Stimulated activated CD4-positive, alpha-beta T cell treated with anti-CD3 and anti-CD28 coated beads, Interleukin-12 subunit alpha, Interleukin-12 subunit beta, amount 100 ng/mL, for 24 hours (primary cell): ENCODE measurements around the gene NUCKS1.

ENCODE experiments used
- DNase-seq, 2 experiments: peaks; one replicate each; pipeline ENCODE4 v3.0.0-alpha.2; 2020; ENCODE audit warnings: low read depth in 2 of 2

Gene NUCKS1

DNA sequence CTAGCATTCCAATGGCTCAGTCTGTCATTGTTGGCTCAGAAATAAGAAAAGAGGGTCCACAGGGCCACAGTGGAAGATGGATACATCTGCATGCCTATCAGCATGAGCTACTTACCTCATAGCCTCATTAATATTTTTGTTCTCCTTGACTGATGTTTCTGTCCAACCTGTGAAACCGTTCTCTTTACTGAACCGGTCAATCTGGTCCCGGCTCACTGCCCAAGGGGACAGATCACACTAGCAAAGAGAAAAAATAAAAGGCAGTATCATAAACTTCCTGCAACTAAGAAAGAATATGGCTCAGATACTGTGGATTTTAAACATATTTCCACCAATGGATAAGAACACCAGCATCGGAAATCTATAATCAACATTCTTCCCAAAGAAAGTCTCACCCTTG is 20.6 kb upstream of the NUCKS1 start:
- no peak for DNase-seq

DNA sequence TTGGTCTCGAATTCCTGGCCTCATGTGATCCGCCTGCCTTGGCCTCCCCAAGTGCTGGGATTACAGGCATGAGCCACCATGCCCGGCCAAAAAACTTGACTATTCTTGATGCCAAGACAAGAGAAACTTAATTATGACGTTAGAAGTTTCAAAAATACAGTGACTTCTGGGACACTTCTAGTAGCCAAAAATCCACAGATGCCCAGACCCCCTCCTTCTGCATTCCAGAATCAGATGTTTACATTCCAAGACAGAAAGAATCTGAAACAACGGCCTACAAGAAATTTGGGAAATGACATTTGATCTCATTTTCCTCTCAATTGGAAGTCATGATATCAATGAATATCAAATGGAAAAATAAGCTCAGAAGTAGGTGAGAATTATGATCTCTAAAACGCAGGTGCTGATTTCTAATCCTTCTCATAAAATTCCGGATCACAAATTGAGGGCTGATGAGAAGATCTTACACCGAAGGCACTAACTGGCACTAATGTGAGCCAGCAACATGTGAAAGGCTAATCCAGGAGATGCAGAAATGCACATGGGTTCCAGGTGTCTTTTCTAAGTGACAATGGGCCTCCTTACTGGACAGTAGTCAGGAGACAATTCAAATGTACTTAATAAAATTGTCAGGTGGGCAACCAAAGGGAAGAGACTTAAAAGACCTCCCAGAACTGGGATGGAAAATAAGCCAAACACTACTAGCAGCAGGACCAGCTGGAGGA is 19.8 kb upstream of the NUCKS1 start:
- DNase-seq = no peak

DNA sequence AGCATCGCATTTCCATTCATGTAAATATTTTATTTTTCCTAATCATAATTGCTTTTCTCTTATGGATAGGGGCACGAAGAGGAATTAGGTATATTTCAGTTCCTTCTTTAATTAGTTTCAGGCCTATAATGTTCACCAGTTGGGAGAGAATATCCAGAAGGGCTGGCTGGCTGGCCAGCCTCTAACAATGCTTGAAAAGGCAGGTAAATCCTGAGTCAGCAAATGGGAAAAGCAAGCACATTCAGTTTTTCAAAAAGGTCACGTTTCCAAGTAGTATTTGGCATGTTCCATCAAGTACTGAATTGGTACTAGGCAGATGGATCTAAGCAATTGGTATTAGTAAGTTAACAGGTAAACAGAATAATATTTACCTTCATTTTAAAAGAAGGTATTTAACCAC is 17.3 kb upstream of the NUCKS1 start:
- no peak for DNase-seq

DNA sequence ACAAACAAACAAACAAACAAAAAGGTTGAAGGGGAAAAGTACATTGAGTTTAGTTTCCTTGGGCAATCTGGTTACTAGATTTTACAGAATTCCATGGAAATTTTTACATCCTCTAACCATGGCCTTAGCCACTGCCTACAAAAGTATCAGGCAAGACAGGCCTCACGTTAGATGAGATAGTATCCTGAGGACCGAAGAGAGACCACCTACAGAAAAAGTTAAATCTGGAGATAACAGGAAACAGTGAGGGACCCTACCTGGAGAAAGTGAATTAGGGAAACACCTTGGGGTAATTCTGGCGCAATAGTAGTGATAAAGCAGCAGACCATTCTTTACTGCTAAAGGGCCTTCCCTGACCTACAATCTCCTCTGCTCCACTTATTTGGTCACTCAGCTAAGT is 16.6 kb upstream of the NUCKS1 start:
- no peak for DNase-seq

DNA sequence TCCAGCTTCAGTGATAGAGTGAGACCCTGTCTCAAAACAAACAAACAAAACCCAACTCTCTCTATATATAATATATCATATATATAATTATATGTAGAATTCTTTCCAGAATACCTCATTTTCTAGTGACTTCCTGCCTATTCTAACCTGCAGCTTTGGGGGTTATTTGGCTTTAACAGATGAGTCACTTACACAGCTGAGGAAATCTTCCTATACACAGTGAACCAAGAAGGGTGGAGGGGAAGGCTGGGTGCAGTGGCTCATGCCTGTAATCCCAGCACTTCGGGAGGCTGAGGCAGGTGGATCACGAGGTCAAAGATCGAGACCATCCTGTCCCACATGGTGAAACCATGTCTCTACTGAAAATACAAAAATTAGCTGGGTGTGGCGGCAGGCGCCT is 16.1 kb upstream of the NUCKS1 start:
- DNase-seq = no peak

DNA sequence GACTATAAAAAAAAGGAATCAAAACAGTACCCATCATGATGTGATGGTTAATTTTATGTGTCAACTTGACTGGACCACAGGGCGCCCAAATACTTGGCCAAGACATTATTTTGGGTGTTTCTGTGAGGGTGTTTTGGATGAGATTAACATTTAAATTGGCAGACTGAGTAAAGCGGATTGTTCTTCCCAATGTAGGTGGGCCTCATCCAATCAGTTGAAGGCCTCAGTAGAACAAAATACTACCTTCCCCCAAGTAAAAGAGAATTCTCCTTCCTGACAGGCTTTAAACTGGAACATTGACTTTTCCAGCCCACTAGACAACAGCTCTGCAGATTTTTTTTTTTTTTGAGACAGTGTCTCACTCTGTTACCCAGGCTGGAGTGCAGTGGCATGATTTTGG is 14.6 kb upstream of the NUCKS1 start:
- no peak for DNase-seq

DNA sequence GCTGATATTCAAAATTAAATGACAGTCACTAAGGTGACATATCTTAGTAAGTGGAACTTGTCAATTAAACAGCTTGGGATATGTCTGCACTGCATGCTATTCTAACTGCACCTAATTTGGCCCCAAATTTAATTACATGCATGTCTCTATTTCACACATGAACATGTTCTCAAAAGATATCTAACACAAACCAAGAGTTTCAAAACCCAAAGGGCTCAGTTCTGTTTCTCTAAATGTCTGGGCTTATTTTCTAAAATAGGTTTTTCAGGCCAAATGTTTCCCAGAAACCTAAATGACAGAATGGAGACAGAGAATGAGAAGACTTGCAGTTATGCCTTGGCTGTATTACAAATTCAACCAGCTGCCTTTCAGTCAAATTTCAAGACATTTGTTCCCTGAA is 14.0 kb upstream of the NUCKS1 start:
- no peak for DNase-seq

DNA sequence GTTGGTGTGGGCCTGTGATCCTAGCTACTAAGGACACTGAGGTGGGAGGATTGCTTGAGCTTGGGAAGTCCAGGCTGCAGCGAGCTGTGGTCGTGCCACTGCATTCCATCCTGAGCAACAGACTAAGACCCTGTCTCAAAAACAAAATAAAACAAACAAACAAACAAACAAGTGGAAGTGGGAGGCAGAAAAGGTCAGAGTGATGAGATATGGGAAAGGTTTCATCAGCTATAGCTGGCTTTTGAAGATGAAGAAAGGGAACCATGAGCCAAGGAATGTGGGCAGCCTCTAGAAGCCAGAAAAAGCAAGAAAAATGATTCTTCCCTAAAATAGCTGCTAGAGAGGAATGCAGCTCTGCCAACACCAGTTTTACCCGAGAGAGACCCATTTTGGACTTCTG is 10.6 kb upstream of the NUCKS1 start:
- no peak for DNase-seq

DNA sequence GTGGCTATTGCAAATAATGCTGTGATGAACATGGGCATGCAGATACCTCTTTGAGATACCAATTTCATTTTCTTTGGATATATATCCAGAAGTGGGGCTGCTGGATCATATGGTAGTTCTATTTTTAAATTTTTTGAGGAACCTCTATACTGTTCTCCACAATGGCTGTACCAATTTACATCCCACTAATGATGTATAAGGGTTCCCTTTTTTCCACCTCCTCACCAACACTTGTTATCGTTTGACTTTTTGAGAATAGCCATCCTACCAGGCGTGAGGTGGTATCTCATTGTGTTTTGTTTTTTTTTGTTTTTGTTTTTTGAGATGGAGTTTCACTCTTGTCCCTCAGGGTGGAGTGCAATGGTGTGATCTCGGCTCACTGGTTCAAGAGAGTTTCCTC is 6.6 kb upstream of the NUCKS1 start:
- no peak for DNase-seq

DNA sequence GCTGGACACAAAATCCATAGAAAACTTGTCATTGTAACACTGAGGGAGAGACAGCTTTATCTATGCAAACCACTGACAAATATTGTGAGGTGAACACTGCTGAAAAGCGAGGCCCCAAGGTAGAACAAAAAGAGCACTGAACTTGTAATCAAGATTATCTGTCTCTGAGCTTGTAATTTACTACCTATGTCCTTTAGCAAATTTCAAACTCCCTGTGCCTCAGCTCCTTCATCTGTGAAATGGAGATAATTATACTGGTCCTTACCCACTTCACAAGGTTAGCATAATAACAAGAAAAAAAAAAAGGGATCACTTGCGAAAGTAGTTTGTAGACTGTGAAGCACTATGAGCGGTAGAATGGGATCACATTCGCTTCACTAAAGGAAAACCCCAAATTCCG is 4.9 kb upstream of the NUCKS1 start:
- no peak for DNase-seq

DNA sequence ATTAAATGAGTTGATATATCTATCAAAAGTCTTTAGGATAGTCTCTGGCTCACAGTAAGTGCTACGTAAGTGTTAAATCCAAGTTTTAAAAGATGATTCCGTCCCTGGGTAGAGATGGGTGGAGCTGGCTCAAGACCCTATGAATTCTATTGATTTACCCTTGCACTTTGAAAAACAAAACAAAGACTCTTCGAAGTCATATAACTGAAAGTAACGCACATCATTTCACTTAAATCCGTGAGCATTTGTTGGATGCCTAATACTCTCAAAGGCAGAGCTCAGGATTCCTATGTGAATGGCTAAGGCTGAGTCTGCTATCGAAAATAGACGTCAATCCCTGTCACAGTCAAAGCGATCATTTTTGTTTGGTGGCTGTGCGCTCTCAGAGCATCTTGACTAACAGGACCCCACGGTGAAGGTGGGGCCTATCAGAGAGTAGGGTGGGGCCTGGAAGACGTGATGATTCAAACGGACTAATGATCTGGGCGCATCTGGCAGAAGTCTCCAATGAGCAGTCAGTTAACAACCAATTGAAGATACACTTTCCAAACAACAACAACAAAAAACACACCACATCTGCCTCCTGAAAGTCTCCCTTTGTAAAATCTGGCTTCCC is 1.2 kb upstream of the NUCKS1 start:
- no peak for DNase-seq

DNA sequence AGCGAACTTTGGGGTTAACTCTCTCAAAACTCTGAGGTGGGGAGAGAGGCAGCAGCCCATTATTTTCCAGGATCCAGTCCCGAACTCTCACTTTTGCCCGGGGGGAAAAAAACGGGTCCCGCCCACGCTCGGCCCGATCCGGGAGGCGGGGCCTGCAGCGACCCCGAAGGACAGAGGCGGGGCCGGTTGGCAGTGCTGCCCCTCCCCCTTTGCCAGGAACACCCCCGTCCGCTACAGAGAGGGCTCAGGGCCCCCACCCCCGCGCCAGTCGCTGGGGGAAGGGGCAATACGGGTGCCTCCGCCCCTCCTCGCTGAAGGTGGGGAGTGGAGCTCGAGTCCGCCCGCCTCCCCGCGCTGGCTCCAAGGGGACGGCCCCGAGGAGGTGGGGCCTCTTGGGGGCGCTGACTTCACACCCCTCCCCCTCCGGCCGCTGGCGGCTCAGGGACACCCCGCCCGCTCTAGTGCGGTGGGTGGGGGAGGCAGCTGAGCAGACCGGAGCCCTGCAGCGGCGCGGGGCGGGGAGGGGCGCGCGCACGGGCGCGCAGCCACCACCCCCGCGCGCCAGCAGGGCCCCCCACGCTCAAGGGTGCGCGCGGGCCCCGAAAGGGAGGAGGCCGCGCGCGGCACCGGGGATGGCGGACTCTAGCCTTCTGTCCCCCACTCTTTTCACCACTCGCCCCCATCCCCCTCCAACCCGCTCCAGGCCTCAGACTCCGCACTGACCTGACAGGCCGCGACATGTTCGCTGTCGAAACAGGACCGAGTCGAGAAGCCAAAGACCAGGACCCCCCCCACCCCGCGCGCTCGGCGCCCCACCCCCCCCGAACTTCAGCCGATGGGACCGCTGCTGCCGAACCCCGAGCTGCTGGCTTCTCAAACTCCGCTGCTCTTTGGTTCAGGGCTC is 496 bp downstream of the NUCKS1 start:
- DNase-seq = peak; percentile 90 to 94

DNA sequence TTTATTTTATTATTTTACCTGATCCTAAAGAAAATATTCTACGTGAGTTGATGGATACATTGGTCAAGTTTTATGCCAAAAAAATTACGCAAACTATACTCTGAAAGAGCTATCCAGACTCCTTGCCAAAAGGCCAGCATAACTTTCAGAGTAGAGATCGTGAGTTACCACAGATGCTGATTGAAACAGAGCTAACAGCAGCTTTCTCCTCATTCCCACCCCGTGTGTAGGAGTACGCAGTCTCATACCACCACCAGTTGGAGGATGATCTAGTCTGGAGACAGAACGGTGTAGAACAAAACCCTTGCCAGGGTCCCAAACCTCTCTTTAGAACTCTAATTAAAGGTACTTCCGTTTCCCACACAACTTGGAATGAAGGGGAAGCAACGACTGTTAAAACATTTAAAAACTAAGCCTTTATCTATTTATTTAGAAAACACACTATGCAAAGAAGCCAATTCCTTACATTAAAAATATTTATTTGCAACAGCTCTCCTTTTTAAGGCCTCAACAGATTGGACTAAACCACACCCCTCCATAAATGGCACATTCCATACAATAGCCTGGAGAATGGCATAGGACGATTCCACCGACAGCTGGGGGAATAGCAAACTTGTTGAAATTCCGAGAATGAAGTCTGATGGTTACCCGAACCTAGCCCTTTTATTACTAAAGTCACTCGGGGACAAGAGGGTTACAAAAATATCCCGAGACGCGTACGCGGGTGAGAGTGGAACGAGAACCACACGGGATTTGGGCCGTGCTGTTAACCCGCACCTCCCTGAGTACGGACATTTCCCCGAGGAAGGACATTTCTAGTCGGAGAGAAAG is 1.4 kb downstream of the NUCKS1 start:
- DNase-seq = peak in 1 of 2 experiments; percentile 15

DNA sequence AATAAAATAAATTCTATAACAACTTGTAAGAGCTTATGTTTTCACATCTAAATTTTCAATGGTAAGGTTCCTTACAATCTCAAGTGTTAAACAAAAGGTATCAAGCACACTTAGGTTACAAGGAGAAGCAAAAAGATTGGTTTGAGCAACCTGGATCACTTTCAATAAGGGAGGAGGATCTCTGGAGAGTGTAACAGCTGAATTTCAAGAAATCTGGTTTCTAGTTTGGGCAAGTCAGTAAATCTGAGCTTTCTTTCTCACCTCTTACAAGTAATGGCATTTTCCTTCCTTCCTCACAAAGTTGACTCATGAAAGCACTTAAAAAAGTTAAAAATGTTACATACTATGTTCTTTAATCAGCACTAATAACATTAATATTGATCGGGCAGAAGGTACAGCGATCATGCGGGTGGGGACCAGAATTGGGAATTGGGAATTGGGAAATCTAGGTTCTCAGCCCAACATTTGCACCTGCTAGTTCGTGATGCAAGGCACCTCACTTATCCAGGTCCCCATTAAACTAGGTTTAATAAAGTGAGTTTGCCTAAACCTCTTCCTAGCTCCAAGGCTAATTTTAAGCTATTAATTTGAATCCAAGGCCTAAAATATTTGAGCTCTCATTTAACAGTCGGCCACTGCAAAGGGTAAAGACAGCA is 3.1 kb downstream of the NUCKS1 start:
- no peak for DNase-seq

DNA sequence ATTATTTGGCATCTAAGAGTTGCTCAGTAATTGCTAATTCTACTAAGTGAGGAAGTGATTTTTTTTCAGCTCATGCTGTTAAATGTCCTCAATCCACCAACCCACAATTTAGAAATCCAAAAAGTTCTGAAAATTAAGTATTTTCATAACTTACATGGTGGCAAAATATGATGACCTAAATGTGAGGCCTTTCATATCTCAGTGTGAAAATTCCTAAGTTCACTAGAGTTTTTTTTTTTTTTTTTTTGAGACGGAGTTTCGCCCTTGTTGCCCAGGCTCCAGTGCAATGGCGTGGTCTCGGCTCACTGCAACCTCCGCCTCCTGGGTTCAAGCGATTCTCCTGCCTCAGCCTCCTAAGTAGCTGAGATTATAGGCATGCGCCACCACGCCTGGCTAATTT is 5.6 kb downstream of the NUCKS1 start:
- no peak for DNase-seq

DNA sequence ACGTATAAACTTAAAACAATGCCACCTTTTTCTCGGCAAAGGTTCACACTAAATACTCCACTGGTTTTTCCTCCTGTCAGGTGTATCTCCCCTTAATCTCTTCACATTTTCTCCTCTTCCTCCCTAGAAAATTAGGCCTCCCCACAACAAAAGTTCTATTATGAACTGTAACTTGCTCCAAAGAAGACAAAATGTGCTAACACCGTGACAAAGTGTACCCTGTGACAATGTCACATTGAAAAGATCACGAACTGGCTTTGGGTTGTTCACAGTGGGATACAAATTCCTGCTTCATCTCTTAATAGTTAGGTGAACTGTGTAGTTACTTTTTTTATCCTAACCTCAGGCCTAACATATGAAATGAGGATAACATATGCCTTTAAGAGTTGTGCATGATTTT is 6.0 kb downstream of the NUCKS1 start:
- no peak for DNase-seq

DNA sequence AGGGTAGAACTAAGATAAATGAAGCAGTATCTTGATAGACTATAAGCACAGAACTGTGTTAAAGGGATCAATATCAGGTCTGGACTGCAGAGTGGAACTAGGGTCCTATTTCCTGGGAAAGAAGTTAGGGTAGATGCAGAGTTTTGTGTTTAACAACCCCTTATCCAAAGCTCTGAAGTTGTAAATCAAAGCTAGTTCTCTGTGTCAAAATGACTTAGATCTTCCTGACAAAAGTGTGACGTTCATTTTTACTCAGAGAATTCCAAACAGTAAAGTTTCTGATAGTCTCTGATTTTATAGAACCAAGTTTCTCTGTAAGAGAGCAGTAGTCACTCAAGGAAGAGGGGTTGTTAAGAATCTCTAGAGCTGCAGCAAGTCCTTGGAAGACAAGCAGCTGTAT is 8.3 kb downstream of the NUCKS1 start:
- DNase-seq = no peak

DNA sequence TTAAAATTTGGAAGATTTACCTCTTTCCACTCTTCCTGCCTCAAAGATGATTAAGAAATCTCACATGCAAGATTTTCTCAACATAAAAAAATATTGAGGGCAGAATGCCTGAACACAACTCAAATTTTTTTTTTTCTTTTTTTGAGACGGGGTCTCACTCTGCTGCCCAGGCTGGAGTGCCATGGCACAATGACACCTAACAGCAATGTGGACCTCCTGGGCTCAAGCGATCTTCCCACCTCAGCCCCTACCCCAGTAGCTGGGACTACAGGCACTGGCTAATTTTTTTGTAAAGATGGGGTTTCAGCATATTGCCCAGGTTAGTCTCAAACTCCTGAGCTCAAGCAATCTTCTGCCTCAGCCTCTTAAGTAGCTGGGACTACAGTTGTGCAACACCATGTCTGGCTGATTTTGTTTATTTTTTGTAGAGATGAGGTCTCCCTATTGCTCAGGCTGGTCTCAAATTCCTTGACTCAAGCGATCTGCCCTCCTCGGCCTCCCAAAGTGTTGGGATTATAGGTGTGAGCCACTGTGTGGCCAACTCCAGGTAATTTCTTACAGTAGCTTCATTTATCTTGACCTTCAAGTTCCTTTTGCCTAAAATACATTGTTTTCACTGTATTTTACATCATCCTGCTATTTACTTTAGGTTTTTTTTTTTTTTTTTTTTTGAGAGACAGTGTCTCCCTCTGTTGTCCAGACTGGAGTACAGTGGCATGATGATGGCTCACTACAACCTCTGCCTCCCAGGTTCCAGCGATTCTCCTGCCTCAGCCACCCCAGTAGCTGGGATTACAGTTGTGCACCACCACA is 10.4 kb downstream of the NUCKS1 start:
- no peak for DNase-seq

DNA sequence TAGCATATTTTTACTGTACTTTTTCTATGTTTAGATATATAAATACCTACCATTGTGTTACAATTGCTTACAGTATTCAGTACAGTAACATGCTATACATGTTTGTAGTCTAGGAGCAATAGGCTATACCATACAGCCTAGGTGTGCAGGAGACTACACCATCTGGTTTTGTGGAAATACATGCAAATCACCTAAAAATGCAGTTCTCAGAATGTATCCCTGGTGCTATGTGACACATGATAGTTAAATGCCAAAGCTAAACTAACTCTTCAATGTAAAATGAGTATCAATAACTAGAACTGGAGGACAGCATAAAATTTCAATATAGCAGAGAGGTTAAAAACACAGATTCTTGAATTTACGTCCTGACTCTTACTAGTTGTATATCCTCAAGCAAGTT is 14.8 kb downstream of the NUCKS1 start:
- DNase-seq = no peak

DNA sequence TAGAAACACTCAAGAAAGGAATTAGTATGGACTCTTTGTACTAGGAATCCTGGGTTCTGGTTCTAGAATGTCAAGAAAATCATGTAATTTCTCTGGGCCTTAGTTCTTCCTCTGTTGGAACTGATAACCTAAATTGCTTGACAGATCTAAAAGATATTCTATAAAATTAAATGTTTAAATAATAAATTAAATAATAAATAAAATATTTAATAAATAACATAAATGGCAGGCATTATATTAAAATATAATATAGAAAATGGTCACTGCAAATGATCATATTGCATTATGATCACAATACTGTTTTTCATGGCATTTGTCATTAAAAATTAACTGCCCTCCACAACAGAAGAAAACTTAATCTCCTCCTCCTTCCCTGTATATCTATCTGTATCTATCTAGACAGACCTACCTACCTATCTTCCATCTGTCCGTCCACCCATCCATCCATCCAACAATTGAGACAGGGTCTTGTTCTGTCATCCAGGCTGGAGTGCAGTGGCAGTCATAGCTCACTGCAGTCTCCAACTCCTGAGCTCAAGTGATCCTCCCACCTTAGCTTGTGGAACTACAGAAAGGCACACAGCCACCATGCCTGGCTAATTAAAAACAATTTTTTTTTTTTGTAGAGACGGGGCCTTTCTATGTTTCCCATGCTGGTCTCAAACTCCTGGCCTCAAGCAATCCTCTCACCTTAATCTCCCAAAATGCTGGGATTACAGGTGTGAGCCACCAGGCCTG is 16.4 kb downstream of the NUCKS1 start:
- DNase-seq = no peak
